Limb (tissue), 2 donors: ENCODE results near the gene PRDM16.

Experiments
- DNase-seq, 2 donors: peaks; one replicate each; pipeline ENCODE4 v3.0.0-alpha.2; 2016; ENCODE audit errors: extremely low spot score in 2 of 2

PRDM16 gene

DNA sequence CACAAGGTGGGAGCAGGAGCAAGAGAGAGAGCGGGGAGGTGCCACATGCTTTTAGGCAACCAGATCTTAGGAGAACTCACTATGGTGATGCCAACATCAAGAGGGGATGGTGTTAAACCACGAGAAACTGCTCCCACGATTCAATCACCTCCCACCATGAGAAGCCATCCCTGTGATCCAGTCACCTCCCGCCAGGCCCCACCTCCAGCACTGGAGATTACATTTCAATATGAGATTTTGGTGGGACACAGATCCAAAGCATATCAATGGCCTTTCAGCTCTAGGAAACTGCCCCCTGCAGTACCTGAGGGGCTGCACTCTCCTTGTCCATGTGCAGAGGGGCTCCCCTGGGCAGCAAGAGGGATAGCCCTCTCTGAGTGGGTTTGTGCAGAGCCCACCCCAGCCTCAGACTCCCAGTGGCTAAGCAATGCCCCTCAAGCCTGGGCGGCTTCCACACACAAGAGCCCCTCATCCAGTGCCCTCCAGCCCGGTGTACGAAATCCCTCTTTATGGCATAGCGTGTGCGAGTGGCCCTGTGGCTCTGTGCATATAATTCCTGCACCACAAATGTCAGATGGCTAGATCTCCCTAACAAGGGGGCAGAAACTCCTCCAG, 15.5 kb upstream of the PRDM16 start:
- no peak for DNase-seq

DNA sequence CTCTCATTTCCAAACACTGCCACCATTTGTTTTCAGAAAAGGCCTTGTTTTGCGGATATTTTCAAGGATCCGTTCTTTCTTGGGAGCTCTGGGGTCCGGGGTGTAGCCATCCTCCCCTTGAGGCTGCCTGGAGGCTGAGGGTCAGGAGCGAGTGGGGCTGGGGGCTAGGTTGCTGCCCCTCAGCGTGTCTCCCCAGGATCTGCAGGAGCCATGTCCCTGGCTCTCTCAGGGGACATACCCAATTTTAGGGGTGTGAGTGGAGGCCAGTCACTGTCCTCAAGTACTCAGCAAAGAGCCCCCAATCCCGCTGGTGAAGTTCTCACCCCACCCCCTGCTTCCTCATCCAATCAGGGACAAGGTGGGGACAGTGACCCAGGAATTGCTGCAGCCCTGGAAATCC, 15.0 kb upstream of the PRDM16 start:
- DNase-seq: no peak

DNA sequence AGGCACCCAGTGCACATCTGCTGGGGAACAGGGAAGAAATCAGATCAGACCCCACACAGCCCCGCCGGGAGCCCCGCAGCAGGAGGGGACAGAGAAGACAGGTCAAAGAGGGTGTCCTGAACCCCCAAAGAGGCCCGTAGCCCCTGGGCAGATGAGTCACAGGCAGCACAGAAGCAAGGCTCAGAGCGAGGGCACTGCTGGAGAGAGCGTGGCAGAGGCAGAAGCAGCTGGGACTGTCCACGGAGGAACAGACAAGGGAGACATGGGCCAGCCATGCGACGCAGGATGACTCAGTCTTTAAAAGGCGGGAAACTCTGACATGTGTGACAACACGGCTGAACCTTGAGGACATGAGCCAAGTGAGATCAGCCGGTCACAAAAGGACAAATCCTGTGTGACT, 14.5 kb upstream of the PRDM16 start:
- DNase-seq: no peak

DNA sequence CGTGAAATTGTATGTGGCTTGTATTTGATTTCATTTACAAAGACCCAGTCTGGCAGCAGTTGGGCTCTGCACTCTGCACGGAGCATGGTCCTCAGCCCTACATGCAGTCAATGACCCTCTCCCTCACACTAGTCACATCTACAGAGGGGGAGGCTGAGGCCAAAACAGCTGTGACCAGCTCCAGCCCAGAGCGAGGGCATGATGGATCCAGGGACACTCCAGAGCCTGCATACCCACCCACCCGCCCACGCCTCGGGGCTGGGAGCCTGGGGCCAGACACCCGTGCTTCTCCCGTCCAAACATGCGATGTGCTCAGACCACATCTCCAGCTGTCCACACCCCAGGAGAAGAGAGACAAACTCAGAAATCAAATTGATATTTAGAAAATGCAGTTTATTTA, 14.0 kb upstream of the PRDM16 start:
- no peak for DNase-seq

DNA sequence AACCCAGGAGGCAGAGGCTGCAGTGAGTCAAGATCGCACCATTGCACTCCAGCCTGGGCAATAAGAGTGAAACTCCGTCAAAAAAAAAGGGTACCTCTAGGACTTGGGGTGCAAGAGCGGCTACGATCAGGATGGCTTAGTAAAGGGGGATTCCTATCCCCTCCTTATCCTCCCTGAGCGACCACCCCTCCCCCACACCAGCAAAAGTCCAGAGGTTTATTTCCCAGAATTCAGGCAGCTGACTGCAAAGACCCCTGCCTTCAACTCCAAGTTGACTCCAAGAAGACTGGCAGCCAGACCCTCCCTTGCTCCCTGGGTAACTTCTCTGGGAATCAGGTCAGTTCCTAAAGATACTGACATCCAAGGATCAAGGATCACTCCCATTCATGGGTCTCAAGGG, 12.4 kb upstream of the PRDM16 start:
- DNase-seq: no peak

DNA sequence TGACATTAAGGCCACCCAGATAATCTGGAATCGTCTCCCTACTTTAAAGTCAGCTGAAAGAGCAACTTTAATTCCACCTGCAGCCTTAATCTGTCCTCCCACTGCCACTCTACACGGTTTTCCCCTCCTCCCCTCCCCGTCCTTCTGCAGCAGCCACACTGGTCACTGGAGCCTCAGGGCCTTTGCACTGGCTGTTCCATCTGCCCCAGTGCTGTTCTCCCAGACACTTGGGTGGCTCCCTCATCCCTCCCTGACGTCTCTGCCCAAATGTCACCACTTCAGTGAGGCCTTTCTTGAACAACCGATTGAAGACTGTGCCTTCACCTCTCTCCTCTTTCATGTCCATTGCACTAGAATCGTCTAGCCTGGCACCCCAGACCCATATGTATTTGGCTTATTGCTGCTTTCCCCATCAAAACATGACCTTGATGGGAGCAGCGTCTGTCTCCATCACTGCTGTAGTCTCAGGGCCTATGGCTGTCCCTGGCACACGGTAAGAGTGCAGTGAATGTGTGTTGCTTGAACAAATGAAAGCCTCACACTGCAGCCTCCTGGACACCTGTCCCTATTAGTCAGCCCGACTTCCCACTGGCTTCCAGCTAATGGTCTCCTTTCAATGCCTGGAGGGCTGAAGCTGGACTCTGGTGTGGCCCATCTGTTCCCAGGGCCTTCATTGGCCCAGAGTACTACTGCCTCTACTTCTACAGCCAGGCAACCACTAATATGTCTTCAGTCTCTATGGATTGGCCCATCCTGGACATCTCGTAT, 10.6 kb upstream of the PRDM16 start:
- DNase-seq: no peak

DNA sequence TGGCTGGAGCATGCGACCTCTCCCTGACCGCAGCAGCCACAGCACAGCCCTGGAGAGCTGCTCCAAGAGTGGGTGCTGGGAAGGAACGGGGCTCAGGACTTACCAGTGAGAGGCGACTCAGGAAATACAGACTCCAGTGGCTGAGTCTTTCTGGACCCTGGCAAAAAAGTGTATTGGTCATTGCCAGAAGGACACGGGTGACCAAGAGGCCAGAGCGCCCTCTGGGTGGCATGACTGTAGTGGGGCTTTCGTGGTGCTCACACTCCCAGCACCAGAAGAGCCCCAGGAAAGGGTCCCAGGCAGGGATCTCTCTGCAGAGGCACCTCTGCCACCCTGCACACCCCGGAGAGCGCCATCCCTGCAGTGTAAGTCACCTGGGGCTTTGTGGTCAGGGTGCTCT, 8.9 kb upstream of the PRDM16 start:
- DNase-seq: peak in 1 of 2 donors; percentile 26

DNA sequence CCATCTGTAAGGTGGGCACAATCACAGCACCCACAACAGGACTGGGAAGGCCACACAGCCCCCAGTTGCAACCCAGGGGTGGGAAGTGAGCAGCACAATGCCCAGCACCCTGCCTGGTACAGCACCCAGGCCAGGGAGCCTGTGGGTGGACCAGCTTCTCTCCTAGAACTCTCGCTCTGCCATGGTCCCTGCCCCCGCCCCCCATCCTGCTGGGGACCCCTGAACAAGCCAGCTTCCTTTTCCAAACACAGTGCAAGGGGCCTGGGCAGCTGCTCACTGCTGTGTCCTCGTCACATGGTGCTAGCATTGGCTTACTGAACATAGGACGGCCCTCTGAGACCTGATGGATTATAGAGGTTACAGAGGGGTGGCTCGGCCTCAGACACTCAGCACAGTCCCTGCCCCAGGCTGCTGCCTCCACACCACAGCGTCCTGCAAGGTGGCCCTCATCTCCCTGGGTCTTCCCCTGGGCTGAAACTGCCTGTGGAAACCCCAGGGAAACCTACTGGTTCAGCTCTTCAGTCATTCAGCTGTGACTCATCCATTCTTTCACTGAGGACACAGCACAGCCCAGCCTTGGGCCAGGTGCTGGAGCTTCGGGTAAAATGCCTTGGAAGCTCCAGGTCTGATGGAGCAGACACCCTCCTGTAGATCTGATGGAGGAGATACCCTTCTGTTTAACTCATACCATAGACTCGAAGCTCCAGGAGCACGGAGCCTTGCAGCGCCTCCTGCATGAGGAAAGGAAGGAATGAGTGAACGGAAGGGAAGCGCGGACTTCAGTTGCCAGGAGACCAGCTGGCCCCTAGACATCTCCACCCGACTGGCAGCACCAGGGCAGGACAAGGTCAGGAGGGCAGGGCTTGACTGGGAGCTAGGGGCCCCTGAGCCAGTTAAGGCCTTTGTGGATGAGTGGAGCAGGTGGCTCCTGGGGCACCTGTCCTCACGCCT, 8.1 kb upstream of the PRDM16 start:
- DNase-seq: peak in 1 of 2 donors; percentile 32

DNA sequence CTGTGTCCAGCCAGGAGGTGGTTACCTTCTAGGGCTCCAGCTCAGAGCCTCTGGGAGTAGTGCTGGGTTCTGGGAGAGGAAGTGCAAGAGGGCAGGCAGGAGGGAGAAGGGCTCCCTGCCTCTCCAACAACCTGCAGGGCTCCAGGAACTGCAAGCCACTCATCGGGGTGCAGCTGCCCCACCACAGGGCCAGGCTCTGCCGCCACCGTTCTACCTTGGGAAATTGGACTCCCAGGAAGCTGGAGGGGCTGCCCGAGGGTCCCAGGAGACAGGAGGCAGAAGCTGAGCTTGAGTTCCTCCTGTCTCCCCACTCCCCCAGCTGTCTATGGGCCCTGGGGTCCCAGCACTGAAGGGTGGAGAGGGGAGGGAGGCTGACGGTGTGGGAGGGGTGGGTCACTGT, 7.4 kb upstream of the PRDM16 start:
- peak in 1 of 2 donors; percentile 33 for DNase-seq

DNA sequence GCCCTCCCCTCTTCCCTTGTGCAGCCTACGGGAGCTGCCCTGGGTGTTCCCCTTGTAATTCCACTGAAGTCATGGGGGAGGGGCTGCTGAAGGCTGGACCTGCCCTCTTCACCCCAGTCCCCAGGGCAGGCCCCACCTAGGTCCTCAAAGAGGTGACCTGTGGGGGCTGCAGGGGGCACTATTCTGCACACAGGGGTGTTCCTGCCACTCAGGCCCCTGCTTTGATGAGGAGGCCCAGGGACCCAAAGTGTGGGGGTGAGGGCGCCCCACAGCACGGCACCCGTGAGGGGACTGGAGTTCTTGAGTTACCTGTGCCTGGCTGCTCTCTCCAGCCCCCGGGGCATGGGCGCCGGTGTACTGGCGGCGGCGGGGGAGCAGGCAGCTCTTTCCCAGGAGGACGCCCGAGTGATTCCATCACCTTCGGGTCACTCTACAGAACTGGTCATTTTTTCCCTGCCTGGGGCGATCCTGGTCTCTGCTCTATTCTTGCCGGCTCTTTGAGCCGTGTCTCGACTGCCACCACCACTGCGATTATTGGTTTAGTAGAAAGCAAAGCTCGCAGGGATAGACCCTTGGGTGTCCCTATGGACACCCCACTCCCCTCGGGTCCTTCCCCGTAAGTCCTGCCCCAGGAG, 6.9 kb upstream of the PRDM16 start:
- peak in 1 of 2 donors; percentile 35 for DNase-seq

DNA sequence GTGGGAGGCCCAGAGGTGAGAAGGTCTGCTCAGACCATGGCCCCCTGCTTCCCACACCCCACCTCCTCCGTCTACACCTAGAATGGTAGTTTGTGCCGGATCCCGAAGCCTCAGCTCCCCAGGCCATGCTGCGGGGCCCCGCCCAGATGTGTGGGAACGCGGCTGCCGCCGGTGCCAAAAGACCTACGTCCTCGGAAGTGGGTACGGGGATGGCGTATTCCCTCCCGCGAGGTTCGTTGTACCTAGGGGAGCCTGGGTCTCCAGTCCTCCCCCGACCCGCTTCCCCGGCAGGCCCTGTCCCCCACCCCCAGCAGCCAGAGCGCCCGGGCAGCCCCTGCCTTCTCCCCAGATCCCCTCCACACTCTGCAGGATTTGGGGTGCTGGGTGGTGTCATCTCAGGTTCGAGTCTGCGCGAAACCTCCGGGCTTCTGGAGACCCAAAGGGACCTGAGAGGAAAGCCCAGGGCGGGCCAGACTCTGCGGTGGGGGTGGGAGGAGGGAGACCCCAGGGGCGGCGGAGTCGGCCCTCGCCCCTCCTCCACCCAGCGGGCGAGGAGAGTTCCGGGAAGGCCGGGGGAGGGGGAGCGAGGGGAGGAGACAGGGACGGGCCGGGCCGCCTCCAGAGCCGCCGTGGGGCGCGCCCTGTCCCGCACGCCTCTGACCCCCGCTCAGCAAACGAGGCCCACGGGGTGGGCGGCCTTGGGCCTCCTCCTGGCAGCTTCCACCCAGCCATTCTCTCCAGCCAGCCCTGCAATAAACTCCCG, 6.2 kb upstream of the PRDM16 start:
- peak in 1 of 2 donors; percentile 43 for DNase-seq

DNA sequence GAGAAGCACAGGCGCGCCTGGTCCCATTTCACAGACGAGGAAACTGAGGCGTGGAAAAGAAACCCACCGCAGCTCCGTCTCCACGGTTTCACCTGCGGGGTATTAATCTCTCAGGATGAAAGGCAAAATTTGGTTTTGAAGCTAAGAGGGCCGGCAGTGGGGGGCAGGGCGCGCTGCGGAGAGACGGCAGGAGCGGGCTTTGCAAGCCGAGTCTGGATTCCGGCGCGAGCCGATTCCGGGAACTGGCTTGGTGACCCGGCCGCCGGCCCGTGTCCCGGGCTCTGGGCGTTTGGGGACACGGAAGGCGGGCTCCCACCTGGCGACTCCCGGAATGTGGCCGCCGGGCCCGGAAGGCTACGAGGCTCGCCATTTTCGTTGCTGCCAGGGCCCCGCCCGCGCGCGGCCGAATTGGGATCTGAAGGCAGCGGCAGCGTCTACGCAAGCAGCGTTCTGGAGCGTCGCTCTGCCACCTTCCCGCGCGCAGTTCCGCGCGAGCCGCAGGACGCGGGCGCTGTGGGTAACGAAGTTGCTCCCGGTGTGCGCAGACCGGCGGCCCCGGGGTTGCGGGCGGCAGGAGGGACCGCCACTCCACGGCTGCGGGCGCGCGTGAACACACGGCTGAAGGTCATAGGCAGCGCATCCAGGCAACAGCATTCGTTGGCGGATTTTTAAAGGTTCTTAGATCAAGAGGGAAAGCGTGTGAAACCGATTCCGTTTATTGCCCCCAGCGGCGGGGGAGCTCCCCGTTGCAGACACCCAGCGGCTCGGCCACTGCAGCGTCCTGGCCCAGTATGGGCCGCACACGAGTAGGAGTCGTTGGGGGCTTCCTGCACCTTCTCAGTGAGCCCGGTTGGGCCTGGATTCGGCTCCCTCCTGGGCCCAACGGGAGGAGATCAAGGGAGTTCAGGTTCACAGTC, 5.4 kb upstream of the PRDM16 start:
- peak in 1 of 2 donors; percentile 61 for DNase-seq

DNA sequence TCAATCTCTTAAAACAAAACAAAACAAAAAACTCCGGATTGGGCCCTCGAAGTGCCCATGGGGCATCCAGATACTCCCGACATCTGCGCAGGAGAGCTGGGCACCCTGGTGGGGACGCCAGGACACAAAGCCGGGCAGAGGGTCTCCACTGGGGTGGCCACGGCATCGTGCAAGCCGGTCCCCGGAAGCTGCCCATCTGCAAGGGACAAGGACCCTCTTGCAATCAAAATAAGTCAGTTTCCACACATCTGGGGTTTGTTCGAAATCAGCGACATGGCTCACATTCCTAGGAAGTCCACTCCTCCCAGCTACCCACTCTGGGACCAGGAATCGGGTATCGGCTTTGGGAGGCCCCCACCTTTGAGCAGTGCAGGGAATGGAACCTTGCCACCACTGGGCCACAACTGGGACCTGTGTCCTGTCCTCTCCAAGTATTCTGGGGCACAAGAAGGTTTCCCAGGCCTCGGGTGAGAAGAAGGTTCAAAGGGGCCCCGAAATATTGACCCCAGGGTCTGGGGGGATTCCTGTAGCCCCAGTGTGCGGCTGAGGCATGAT, 4.6 kb upstream of the PRDM16 start:
- DNase-seq: no peak

DNA sequence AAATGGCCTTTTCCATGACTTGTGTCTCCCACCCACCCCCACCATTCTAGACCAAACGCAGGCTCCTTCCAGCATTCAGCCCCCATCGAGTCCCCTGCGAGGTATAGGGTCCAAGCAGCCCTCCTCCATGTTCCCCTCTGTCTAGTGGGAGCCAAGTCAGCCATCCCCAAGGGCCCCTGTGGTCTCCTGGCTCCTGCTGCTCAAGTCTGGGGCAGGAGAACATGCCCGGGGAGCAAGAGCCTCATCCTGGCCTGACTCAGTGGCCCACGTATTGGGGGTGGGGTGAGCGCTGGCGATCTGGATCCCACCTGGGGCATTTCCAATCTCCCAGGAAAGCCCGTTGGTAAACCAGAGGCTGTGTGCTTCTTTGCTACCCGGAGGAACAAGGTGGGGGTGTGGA, 4.1 kb upstream of the PRDM16 start:
- peak in 1 of 2 donors; percentile 30 for DNase-seq

DNA sequence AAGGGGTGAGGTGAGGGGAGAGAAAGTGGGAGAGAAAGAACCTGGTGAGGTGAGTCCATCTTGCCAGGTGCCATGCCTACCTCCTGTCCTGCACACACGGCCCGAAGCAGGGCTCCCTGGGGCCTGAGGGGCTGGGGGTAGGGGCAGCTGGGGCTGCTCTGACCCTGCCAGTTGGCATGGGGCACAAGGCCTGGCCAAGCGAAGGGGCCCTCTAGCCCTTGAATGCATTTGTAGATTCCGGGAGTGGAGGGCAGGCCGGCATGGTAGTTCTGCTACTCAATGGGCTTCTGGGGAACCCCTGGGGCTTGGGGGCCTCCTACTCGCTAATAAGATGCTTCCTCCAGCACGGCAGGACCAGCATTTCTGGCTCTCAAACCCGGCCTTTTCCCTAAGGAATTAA, 3.6 kb upstream of the PRDM16 start:
- peak in 1 of 2 donors; percentile 31 for DNase-seq

DNA sequence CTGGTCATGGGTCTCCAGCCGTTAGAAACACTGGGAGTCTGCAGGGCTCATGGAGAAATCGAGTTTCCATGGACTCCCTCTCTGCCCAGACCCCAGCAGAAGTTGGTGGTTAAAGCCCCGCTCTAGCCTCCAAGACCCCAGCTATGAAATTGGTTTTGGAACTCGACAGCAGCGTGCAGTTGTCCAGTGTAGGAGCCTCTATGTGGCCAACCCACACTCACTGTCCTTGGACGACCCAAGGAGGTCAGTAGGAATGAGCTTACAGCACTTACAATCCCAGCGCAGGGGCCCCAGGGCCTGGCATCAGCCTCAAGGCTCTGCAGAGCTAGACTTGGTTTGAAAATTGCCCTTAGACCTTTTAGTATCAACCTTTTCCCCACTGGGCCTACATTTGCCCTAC, 3.2 kb upstream of the PRDM16 start:
- DNase-seq: no peak

DNA sequence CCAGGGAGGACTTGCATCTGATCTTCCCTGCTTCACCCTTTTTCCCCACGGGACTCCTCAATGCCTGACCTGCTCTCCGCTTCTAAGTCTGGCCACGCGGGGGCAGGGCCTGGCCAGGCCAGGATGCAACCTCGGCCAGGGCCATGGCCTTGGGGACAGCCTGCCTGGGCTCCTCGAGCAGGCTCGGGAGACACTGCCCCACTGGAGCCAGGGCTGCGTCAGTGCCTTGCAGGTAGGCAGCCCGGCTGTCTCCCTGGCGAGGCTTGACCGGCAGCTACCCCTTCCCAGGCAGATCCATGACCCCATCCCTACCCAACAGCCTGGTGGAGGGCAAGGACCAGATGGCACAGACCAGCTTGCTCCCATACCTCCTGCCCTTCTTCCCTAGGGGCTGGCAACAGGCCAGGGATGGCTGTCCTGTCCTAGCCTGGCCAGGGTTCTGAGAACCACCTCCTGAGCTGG, 2.7 kb upstream of the PRDM16 start:
- DNase-seq: peak in 1 of 2 donors; percentile 46

DNA sequence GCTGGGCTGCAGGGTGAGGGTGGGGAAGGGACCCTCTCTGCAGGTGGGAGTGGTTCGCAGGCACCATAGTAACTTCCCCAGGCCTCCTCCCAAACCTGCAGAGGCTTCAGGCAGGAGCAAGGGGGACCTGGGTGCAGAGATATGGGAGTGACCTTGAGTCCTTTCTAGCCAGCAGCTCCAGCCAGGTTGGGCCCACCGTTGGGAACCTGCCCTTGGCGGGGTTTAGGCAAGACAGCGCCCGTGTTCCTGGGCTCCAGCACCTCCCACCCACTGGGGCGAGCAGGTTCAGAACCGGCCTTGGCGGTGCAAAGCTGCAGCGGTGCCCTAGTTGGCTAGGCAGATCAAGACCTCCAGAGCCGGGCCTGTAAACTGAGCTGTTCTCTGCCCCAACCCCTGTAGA, 2.2 kb upstream of the PRDM16 start:
- DNase-seq: peak in 1 of 2 donors; percentile 42

DNA sequence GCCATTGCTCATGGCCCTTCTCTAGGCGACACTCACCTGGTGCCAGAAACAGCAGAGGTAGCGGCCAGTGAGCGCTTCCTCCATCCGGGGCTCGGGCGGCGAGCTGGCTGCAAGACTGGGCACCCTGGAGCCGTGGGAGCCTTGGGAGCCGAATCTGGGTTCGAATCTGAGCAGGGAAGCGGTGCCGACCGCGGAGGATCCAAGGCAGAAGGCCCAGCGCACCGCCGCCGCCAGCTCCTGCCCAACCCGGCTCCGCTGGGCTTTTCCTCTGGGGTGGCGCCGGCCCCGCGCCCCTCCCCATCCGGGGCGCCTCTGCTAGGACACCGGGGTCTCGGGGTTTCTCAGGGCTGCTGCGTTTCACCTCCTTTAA, 1.7 kb upstream of the PRDM16 start:
- peak in 1 of 2 donors; percentile 41 for DNase-seq
